GM10847 (cell line): ENCODE results near the gene BAIAP3.

Source experiments
- POLR2A ChIP-seq: IDR thresholded peaks from 2 replicates; pipeline ENCODE4 v1.6.1; 2011; ENCODE audit not compliant: insufficient read length; ENCODE audit errors: extremely low read depth

Gene BAIAP3

GRCh38 chr16:1362807-1363206 lies 29.4 kb downstream of the BAIAP3 start:
- TF ChIP-seq POLR2A, result no peak

- TF ChIP-seq POLR2A, result no peak
Observed at GRCh38 chr16:1363501-1364041, 30.1 kb downstream of the BAIAP3 start.

- TF ChIP-seq POLR2A, result no peak
Observed at GRCh38 chr16:1364510-1364909, 31.1 kb downstream of the BAIAP3 start.

- no peak for TF ChIP-seq POLR2A
Observed at GRCh38 chr16:1366060-1366711, 32.7 kb downstream of the BAIAP3 start.

- no peak for TF ChIP-seq POLR2A
Observed at GRCh38 chr16:1366712-1367299, 33.4 kb downstream of the BAIAP3 start.

GRCh38 chr16:1367486-1368174 lies 34.2 kb downstream of the BAIAP3 start:
- no peak for TF ChIP-seq POLR2A

GRCh38 chr16:1371054-1371978 lies 37.9 kb downstream of the BAIAP3 start:
- TF ChIP-seq POLR2A, result no peak

GRCh38 chr16:1372292-1372950 lies 39.0 kb downstream of the BAIAP3 start:
- TF ChIP-seq POLR2A, result no peak

GRCh38 chr16:1374418-1375297 lies 41.2 kb downstream of the BAIAP3 start:
- TF ChIP-seq POLR2A, result no peak

- TF ChIP-seq POLR2A, result no peak
Observed at GRCh38 chr16:1375298-1375640, 41.8 kb downstream of the BAIAP3 start.

- TF ChIP-seq POLR2A, result no peak
Observed at GRCh38 chr16:1375741-1376410, 42.4 kb downstream of the BAIAP3 start.

- TF ChIP-seq POLR2A, result no peak
Observed at GRCh38 chr16:1377406-1378010, 44.1 kb downstream of the BAIAP3 start.
